GM21737 (cell line): Measurements from ENCODE around the gene PNMT.
"Not testable (repeated sequence)": the region's sequence is repeated elsewhere in the genome, so short reads cannot be mapped to it uniquely, and the experiment has no call there.

ENCODE experiments used
- ATAC-seq: cut with Tn5 transposase; IDR thresholded peaks from one replicate; pipeline ENCODE4 v1.9.1; 2021; ENCODE audit warnings: mild to moderate bottlenecking, moderate library complexity; ENCODE audit not compliant: unreplicated experiment

The PNMT gene

DNA sequence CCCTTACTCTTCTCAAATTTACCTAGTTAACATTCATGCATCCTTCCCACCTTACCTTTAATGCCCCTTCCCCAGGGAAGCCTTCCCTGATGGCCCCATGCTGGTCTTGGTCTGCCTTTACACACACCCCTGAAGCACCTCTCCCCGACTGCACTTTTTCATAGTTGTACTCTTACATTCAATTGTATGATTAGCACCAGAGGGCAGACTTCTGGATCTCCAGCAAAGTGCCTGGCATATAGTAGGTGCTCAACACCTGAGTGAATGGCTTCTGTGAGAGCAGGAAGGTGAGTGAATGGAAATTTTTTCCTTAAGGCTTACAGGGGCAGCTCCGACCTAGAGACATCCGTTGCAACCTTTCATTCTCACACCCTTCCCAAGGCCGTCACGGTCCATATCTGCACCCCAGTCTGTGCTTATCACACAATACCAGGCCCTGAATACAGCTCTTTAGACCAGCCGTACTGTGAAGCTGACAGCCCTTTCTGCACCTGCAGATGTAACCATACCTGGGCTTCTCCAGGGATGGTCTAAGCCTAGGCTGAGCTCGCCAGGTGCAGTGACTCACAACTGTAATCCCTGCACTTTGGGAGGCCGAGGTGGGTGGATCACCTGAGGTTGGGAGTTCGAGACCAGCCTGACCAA, 15.2 kb downstream of the PNMT start:
- ATAC-seq = no peak

DNA sequence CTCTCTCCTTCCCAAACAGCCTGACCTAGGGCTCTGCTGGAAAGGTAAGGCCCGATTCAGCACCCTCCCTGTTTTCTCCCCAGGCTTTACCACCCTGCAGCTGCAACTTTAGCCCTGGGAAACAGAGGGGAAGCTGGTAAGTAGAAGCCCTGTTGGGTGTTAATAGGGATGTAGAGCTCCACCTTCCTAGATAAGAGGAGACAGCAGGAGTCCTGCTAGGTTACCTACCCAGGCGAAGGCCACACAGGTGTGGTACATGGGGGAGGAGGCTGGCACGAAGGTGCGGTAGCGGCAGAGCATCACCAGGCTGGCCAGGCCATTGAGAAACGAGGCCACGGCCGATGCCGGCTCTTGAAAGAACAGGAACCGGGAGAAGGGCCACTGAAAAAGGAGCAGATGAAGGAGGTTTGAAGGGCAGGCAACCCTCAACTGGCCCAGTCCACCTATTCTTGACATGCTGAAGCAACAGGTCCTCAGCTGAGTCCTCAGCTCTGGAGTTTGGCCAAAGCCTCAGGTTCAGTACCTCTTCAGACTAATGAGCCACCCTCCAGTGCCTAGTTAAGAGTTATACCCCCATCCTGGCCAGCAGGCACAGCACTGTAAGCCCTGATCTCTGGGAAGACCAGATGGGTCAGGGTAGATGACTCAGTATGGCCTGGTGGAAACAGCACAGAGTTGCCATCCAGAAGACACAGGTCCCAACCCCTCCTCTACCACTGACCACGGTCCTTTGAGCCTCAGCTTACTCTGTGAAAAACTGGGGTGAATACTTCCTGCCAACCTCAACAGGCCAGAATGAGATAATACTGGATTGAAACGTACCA, 16.3 kb downstream of the PNMT start:
- no peak for ATAC-seq

DNA sequence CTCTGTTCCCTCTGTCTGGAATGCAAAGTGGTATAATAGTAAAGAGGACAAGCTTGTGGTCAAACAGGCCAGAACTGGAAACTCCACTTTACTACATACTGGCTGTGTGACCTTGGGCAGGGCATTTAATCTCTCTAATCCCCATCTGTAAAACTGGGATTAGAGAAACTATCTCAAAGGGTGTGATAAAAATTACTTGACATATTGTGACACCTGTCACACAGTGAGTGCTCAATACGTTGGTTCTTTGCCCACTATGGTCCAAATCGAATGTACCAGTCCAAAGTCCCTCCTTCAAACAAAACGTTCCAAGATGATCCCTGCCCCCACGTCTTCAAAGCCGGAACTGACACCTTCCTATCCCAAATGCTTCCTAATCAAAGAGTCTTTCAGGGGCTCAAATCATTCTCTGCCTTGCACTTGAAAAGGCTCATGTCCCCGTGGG, 18.9 kb downstream of the PNMT start:
- no peak for ATAC-seq

DNA sequence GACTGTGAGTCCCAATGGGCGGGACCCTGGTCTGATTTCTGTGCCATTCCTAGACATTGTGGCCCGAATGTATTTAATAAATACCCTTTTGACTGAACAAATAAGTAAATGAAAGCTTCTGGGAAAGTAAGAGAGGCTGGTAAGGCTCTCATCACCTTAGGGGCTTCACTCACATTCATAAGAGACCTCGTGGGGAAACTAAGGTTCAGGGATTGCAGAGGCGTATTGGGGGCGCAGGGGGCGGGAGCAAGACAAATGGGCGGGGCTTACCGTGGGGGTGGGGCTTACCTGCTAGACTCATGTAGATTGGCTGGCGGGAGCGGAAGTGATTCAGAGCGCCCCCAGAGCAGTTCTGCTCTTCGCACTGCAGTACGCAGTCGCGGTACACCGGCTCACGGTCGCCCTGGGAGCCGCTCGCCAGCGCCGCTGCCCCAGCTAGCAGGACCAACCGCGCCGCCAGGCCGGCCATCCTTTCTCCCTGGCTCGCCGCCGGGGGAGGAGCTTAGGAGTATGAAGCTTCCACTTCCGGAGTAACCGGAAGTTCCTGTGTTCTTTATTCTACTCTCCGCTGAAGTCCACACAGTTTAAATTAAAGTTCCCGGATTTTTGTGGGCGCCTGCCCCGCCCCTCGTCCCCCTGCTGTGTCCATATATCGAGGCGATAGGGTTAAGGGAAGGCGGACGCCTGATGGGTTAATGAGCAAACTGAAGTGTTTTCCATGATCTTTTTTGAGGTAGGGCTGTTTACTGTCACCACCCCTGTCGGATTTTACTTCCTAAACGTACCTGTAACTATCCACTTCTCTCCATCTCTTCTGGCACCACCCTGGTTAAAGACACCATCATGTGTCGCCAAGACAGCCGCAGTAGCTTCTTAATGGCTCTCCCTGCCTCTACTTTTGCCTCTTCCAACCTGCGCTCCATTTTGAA, 19.6 kb downstream of the PNMT start, which contains the start of gene PGAP3:
Gene PGAP3, minus strand, starts transcription at position 512 of the 929 bp plus-strand sequence. Its CDS starts 43 bp downstream, at position 469.
- peak; percentile 76 for ATAC-seq

DNA sequence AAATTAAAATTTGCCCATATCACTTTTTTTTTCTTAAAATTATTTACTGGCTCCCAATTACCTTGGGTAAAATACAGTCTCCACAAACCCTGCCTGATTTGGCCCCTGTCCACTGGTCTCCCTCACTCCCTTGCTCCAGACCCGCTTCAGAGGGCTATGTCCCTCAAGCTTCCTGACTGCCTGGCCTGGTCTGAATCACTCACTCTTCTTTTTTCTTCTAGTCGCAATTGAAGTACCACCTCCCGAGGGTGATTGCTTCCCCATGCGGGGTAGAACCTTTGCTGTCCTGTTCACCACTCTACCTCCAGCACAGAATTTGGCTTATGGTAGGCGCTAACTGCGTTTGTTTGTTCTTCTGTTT, 20.2 kb downstream of the PNMT start:
- ATAC-seq = no peak

DNA sequence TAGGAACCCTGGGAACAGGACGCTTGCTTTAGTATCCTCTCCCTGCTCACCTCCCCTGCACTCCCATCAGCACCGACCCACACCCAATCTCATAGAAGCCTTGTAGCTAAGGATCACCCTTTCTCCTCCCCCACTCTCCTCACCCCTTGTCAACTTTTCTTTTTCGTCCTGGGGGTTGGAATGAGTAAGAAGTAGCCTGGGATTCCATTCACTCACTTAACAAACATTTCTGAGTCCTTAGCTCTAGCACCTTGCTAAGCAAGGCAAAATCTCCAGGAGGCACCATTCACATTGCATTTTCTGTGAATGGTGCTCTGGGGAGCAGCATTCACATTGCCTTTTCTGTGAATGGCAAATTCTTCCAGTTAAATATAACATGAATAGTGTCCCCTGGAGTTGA, 20.7 kb downstream of the PNMT start:
- no peak for ATAC-seq

DNA sequence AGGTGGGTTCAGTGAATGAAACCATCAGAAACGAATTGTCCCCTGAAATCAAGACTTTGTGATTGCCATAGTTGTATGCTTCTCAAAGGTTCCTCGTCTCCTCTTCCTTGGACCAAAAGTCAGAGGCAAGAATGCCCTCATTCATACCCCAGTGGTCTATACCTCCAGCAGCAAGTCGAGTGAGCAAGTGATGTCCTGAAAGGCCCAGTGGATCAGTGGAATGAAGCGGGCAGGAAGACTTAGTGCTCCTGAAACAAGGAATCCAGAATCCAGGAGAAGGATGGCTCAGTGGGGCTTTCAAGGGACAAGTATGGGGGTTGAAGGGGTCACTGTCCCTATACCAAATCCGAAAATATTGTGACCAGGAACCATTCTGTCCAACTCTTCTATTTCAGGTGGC, 26.3 kb downstream of the PNMT start:
- ATAC-seq = no peak

DNA sequence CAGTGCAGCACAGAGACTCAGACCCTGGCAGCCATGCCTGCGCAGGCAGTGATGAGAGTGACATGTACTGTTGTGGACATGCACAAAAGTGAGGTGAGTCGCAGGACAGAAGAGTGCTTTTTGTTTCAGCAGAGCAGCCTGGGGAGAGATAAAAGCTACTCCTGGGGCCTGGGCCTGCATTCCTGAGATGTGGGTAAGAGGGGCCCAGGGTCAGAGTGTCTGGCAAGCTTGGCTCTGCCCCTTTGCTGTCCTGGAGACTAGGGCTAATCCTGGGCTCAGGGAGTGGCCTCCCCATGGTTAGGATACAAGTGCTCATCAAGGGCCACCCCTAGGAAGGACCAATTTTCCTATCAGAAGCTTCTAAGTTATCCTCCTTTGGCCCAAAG, 26.8 kb downstream of the PNMT start:
- no peak for ATAC-seq

DNA sequence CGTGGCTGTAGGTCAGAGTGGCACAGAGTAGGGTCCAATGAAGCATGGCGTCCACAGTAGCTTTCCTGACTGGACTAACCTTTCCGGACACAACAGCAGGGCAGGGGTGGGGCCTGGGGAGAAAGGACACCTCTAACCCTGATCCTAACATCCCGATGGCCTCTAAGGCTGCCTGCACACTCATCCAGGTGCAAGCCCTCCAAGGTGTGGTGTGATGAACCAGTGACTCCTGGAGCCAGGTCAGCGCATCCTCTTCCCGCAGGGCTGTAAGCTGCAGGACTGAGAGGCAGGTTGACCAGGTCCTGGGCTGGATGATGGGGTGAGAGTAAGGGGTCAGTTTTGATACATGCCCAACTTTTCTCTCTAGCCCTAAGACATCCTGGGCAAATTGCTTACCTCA, 28.5 kb downstream of the PNMT start:
- no peak for ATAC-seq

DNA sequence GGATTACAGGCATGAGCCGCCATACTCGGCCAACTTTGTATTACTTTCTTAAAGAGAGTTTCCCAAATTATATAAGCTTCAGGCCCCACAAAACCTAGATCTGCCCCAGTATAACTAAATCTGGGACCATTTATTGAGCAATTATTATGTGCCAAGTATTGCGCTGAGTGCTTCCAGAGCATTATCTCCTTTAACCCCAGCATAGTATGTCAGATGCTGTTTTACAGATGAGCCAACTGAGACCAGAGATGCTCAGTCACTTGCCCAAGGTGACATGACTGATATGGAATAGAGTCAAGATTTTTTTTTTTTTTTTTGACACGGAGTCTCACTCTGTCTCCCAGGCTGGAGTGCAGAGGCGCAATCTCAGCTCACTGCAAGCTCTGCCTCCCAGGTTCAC, 29.7 kb downstream of the PNMT start:
- no peak for ATAC-seq

DNA sequence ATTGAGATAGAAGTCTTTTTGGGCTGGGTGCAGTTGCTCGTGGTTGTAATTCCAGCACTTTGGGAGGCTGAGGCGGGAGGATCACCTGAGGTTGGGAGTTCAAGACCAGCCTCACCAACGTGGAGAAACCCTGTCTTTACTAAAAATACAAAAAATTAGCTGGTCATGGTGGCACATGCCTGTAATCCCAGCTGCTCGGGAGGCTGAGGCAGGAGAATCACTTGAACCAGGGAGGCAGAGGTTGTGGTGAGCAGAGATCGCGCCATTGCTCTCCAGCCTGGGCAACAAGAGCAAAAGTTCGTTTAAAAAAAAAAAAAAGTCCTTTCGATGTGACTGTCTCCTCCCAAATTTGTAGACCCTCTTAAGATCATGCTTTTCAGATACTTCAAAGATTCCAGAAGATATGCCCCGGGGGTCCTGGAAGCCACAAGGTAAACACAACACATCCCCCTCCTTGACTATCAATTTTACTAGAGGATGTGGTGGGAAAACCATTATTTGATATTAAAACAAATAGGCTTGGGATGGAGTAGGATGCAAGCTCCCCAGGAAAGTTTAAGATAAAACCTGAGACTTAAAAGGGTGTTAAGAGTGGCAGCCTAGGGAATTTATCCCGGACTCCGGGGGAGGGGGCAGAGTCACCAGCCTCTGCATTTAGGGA, 31.0 kb downstream of the PNMT start:
- not testable (repeated sequence) for ATAC-seq

DNA sequence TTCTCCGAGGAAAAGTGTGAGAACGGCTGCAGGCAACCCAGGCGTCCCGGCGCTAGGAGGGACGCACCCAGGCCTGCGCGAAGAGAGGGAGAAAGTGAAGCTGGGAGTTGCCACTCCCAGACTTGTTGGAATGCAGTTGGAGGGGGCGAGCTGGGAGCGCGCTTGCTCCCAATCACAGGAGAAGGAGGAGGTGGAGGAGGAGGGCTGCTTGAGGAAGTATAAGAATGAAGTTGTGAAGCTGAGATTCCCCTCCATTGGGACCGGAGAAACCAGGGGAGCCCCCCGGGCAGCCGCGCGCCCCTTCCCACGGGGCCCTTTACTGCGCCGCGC, 31.5 kb downstream of the PNMT start, which contains the start of gene ERBB2:
Gene ERBB2, plus strand, starts transcription at position 247 of the 330 bp plus-strand sequence. CDS start 175 bp downstream, outside the sequence.
- ATAC-seq = no peak

DNA sequence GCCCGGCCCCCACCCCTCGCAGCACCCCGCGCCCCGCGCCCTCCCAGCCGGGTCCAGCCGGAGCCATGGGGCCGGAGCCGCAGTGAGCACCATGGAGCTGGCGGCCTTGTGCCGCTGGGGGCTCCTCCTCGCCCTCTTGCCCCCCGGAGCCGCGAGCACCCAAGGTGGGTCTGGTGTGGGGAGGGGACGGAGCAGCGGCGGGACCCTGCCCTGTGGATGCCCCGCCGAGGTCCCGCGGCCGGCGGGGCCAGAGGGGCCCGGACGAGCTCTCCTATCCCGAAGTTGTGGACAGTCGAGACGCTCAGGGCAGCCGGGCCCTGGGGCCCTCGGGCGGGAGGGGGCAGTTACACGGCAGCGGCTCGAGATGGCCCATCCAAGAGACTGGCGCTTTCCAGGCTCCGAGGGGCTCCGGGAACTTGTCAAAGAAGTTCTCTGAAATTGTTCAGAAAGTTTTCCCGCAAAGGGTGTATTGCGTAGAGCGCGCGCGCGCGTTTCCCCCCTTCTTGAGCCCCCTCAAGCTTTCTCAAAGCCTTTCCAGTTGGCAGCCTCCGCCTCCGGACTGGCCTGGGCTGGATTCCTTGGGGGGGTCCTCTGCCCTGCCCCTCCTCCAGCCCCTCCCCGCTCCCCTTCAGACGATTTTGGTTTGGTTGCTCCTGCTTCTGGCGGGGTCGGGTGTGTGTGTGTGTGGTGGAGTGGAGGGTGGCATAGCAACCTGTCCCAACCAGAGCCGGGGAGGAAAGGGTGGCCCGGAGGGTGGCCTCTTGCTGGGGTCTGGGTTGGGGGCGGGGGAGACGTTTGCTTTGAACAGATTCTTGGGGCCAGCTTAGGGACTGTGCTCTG, 32.1 kb downstream of the PNMT start:
- ATAC-seq = no peak

DNA sequence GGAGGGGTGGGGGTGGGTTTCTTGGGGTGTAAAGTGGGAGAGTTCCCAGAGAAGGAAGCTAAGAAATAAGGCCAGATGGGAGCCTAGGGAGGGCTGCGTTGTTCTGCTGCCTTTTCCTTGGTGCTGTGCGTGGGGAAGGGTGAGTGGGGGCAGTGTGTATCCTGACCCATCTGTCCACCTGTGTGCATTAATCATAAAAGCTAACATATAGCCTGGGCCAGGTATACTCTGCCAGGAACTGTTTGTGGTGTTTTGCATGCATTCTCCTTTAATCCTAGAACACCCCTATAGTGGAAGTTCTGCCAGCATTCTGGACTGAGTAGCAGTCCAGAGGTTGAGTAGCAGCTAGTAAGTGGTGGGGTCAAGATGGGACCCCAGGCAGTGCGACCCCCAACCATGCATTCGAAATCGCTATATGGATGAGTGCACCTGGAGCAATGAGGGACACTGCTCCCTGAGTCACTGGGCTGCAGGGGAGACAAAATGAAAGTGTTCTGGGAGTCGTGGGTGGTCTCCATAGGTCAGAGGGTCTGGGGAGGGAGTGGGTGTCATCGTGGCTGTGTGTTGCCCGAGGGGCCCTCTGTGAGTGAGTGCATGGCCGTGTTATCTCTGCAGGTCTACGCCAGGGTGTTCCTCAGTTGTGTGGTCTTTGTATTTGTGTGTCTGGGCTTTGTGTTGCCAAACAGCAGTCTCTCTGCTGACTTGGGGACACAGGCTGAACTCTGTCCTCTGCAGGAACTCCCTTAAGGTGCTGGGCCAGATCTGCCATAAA, 32.9 kb downstream of the PNMT start:
- no peak for ATAC-seq

DNA sequence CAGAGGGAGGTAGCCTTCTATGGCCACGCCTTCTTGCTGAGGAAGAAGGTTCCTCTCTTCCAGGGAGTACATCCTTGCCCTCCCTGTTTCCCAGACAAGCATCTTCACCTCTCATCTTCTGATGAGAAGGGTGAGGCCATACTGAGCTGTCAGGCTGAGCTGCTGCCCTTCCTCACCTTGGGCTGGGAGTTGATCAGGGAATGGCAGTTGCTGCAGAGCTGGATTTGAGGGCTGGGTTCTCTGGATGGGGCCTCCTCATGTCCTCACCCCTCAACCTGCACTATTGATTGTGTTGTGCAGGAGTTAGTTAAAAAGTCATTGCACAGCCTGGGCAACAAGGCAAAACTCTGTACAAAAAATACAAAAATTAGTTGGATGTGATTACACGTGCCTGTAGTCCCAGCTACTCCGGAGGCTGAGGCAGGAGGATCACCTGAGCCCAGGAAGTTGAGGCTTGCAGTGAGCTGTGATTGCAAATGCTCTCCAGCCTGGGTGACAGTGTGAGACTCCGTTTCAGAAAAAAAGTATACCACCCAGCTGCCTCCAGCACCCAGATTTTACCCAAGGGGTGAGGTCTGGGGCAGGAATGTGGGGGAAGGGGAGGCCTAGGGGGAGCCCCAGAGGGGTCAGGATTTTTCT, 33.6 kb downstream of the PNMT start:
- ATAC-seq = no peak

DNA sequence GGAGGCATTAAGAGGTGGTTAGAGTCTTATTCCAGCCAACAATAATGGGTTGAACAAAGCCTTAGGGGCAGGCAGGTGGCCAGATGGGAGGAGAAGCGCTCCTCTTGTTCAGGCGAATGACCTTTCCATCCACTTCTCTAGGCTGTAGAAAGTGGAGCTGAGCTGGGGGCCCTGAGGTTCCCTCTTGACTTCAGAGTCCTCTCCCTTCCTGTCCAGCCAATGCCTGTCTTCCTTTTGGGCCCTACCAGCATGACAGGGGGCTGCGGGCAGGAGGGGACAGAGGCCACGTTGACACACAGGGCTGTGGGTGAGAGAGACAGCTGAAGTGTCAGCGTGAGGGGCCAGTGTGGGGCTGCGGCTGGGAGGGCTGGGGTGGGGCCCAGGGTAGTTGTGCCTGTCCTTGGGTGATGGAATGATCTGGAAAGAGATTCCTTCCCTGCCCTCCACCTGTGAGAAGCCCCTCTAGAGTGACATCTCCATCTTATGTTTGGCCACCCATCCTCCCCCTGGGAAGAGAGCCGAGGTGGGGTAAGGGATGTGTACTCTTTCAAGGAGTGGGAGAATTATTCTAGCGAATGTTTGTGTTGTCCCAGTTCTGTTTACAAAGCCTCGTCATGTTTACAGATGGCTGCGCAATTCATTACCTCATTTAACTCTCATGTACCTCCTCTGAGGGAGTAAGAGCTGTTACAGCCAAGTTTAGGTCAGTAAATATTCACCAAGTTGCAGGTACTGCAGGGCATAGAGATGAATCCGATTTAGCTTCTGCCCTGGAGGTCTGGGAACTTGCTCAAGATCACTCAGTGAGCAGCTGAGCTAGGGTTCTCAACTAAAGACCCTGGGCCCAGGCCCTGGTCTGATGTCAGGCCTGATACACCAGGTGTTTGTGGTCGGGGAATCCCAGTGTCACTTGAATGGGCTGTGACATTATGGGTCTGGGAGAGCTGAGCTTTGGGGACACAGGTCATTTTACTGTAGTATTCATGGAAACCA, 34.9 kb downstream of the PNMT start:
- ATAC-seq = no peak

DNA sequence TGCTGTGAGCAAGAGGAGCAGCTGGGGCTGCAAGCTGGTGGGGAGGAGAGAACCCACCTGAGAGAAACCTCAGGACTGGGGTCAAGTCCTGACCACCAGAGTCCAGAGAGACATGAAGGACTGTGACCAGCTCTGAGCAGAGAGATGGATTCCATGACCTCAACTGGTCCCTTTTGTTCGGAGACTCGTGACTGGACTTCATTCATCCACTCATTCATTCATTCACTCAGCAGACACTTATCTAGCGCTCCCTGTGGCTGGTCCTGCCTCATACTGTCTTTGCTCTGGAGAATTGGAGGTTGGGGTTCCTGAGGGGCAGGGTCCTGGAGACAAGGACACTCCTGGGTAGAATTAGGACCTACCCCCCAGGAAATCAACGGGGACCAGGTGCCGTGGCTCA, 35.7 kb downstream of the PNMT start:
- no peak for ATAC-seq
